HT-29 (cell line): ENCODE results near the gene HSPA9. TPM values are rescaled to one million over a fixed set of nuclear protein-coding genes. Genes with fewer than 3 reads are reported as not detected.

ENCODE experiments used
- DNase-seq: peaks from one replicate; pipeline ENCODE4 v3.0.0-alpha.2; 2015; ENCODE audit warnings: low spot score
- total RNA-seq: library from RNA; depleted of rRNA; stranded (reverse); fragments of >200 nt; shearing (Covaris generic); gene quantifications from 2 replicates; pipeline ENCODE4 v1.2.3, GENCODE V29; 2014

HSPA9 gene
- total RNA-seq, 1 experiment from 2014 or later: 300 TPM

DNA sequence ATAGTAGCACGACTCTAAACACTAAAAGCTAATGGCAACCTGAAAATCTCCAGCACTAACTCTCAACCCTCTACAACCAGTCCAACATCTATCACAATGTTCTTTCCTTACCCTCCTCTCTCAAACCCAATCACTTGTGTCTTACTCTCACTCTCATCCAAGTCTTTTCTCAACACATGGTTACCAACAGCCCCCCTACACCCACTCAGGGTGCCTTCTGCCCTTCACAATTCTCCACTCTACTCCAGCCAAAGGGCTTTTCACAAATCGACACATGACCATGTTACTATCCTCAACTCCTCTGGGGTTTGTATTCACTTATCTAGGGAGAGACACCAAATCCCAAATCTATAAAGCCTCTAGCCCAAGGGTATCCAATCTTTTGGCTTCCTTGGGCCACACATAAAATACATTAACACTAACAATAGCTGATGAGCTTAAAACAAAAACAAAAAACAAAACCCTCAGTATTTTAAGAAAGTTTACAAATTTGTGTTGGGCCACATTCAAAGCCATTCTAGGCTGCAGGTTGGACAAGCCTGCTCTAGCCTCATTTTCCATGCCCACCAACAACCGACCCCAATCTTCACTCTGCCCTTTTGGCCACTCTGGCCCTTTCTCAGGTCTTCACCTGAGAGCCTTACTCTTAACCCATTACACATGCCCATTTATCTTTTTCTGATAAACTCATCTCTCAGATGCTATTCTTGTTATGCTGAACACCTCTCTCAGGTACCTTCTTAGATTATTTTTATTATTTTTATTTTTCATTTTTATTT lies 11.7 kb downstream of the HSPA9 start:
- DNase-seq: no peak

DNA sequence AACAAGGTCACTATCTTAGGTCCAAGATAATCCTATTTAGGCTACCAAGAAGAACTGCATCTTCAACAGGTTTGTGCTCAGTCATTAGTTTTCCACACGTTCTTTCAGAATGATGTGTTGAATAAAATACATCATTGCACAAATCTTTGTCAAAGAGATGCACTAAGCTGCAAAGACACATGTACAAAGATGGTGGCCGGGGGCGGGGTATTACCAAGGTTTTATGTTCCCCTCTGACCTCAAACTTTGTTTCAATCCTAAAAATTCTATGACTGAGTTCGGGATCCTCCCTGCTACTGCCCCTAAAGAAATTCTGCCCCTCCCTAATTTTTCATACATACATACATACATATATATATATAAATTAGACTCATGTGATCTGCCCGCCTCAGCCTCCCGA lies 14.2 kb downstream of the HSPA9 start:
- no peak for DNase-seq

DNA sequence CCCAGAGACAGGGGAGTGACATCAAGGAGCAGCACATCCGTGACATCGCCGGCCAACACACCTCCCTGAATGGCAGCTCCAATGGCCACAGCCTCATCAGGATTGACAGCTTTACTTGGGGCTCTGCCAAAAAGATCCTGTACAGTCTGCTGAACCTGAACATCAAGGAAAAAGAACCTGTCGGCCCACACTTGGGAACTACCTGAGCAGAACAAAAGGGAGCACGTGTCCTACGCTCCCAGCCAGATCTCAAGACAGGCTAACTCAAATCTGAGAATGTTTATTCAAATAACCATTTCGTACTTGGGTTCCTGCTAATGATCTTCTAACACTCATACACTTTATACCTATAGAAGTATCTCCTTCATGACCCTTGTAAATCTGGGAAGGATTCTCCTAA lies 15.3 kb downstream of the HSPA9 start:
- no peak for DNase-seq

- no peak for DNase-seq
Measured at GRCh38 chr5:138557677-138558076, 17.5 kb downstream of the HSPA9 start.

- no peak for DNase-seq
Measured at GRCh38 chr5:138554143-138554542, 21.1 kb downstream of the HSPA9 start.

DNA sequence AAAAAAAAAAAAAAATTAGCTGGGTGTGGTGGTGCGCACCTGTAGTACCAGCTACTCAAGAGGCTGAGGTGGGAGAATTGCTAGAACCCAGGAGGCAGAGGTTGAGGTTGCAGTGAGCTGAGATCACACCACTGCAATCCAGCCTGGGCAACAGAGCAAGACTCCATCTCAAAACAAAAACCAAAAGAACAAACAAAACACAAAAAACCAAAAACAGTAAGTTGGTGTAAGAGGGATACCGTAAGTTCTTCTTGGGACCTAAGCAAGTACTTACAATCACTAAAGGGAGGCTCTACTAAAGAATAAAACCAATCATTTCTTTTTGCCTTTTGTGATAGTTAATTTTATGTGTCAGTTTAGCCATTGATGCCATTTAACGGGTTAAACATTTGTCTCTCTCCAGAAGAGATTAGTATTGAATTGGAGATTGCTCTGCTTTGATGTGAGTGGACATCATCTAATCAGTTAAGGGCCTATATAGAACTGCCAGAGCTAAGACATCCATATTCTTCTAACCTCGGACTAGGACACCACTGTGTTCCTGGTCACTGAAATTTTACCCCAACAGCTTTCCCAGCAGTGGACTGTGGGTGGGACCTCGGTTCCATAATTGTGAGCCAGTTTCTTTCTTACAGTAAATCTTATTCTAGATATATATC lies 21.6 kb downstream of the HSPA9 start:
- DNase-seq: no peak

DNA sequence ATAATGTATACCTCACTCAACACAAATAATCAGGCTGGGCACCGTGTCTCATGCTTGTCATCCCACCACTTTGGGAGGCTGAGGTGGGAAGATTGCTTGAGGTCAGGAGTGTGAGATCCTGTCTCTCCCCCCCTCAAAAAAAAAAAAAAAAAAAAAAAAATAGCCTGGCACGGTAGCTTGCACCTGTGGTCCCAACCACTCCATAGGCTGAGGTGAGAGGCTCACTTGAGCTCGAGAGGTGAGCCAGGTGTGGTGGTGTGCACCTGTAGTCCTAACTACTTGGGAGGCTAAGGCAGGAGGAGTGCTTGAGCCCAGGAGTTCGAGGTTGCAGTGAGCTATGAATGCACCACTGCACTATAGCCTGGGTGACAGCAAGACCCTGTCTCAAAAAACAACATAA lies 22.5 kb downstream of the HSPA9 start:
- no peak for DNase-seq

DNA sequence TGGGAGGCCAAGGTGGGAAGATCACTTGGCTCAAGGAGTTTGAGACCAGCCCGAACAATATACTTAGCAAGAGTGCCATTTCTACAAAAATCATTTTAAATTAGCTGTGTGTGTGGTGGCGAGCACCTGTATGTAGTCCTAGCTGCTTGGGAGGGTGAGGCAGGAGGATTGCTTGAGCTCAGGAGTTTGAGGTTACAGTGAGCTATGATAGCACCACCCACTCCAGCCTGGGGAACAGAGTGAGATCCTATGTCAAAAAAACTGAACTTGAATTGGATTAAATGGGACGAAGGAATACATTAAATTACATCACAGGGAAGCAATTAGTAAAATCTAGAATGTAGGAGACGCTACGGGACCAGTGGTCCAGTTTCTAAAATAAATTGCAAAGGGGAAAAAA lies 25.8 kb downstream of the HSPA9 start:
- no peak for DNase-seq

- DNase-seq: no peak
Measured at GRCh38 chr5:138545919-138546562, 29.2 kb downstream of the HSPA9 start.

DNA sequence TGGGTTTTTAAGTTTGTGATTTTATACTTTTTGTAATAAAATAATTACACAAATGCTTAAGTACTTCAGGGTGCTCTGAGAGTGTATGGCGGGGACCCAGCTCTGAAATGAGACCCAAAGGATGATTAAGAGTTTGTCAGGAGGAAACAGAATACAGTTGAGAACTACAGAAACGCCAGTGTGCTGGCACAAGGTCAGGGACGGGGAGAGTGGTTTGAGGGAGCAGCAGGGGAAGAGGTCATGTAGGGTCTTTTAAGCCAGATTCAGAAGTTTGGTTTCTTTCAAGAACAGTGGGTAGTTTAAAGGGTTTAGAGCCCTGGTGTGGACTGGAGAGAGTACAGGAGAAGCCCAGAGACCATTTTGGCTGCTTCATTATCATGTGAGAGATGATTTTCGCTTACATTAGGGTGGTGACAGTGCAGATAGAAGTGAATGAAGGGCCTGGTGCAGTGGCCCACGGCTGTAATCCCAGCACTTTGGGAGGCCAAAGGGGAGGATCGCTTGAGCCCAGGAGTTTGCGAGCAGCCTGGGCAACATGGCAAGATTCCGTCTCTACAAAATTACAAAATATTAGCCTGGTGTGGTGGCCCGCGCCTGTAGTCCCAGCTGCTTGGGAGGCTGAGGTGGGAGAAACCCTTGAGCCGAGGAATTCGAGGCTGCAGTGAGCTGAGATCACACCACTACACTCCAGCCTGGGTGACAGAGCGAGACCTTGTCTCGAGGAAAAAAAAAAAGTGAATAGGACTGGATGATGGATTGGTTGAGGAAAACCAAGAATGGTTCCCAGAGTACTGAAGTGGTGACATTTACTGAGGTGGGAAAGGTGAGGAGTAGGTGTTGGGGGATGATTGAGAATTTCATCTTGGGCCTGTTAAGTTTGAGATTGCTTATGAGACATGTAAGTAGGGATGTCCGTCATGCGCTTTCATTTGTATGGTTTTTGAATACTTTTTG lies 30.7 kb downstream of the HSPA9 start:
- DNase-seq: peak; percentile 38

GRCh38 chr5:138543730-138544104 lies 31.5 kb downstream of the HSPA9 start:
- DNase-seq: no peak

DNA sequence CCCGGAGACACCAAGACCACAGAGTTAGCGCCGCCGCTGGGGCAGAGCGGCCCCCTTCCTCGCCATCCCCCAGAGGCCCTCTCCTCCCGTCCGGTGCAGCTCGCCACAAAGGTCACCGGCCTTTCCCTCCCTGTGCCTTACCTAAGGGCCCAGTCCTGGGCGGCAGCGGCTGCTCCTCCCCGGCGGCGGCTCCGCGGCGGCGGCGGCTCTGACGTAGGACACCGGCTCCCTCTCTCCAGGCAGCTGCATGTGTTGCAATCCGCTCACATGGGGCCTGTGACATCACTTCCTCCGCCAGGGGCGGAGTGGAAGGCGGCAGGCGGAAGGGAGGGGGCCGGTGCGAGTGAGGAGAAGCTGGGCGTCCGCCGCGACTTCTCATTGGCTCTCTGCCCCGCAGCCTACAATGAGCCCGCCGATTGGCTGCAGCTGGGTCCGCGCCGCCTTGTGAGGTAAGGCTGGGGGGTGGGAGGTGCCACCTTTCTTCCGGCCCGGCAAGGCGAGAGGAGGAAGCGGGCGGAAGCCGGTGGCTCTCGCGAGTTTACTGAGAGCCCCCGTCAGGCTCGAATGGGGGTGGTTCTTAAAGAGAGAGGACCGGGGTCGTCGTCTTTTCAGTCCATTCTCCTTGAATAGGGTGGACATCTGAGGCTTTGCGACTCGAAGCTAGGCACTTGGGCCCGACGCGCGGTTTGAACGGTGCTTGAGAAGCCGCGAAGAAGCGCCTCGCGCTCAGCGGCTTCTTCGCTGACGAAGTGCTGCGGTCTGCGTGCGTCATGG lies 32.1 kb downstream of the HSPA9 start, which contains the start of gene ETF1:
ETF1 (minus strand) TSS at position 281 of the 774 bp plus-strand sequence. CDS start 318 bp downstream, outside the sequence.
- peak; percentile 99 for DNase-seq

- DNase-seq: peak; percentile 47
Measured at GRCh38 chr5:138542180-138542955, 32.8 kb downstream of the HSPA9 start.

- DNase-seq: no peak
Measured at GRCh38 chr5:138541511-138542179, 33.6 kb downstream of the HSPA9 start.

DNA sequence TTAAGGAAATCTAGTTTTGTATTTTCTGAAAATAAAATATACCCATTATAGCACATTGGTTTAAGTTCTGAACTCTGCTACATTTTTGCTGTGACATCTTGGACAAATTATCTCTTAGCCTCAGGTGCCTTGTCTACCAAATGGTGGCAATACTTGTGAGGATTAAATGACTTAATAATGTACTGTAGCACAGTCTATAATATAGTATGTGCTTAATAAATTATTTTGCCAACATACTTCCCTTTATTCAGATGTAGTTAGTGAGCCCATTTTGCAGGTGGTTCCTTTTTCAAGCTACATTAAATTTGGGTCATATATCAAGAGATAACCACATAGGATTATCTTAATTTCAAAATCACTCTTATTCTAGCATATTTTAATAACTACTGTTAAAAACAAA lies 35.4 kb downstream of the HSPA9 start:
- DNase-seq: no peak

DNA sequence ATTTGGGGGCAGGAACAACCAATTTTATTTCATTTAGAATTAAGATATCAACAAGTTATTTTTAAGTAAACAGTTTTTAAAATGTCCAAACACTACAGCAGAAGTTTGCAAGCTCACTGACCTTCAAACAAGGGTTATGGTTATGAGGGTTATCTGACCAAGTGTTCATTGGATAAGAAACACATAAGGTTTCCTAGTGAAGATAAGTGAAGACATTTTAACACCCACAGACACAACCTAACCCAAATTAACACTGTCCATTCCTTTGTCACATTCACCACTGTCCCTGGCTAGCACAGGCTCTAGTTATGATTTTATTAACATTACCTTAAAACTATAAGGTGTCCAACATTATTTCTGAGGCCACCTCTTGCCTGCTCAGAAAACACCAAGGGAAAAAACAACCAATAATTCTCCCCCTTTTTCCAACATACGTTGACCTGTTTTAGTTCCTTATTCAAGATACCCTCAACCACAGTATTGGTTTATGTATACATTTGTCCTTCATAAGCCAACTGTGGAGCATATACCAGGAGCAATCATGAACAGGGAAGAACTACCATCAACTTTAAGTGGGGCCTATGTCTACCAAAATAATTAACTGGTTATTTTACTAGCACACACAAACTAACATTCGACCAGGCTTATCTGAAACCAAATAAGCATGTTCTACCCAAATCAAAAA lies 36.1 kb downstream of the HSPA9 start:
- no peak for DNase-seq

- peak; percentile 20 for DNase-seq
Measured at GRCh38 chr5:138536665-138537315, 38.4 kb downstream of the HSPA9 start.

DNA sequence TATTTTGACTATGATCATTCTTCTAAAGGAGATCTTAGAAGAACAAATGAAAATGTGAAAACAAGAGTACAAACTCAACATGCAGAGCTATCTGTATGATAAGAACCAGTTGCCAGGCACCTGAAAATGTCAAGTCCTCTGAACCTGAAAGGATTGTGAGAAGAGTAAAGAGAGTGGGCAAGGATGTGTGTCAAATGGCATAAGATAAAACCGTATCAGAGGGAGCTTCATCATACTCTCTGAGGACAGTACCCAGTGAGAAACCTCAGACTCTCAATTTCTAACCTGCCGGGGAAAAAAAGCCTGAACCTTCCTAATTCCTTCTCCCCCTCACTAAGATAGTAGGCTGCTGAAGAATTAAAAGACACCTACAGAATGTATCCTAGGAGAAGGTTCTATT lies 39.0 kb downstream of the HSPA9 start:
- no peak for DNase-seq
